ENCODE data around the gene CPNE9.
A peak's percentile ranks its signal among the peaks of the same experiment; 100 is the strongest.
"Not testable (repeated sequence)": the region's sequence is repeated elsewhere in the genome, so short reads cannot be mapped to it uniquely, and the experiment has no call there.

Gene CPNE9

GRCh38 chr3:9767418-9767817 is 63.8 kb downstream of the CPNE9 start:
- no peak overlapping the region for H3K4me3 ChIP-seq (ENCODE audit: low read length)
- no peak for TF ChIP-seq CTCF (conservative IDR thresholded peaks at IDR 0.05; ENCODE audit: low read length)
- no peak for DNase-seq (ENCODE audit: low read depth)

- TF ChIP-seq CTCF (conservative IDR thresholded peaks at IDR 0.05; ENCODE audit: low read length) = no peak
- no peak for DNase-seq (ENCODE audit: low read depth)
- no peak overlapping the region for H3K4me3 ChIP-seq (ENCODE audit: low read length)
Measured at GRCh38 chr3:9768141-9768775, 64.6 kb downstream of the CPNE9 start.

GRCh38 chr3:9769012-9769411 is 65.4 kb downstream of the CPNE9 start:
- DNase-seq (ENCODE audit: low read depth) = no peak
- TF ChIP-seq CTCF (conservative IDR thresholded peaks at IDR 0.05; ENCODE audit: low read length) = no peak
- H3K4me3 ChIP-seq (ENCODE audit: low read length) = peak overlapping the region; percentile 79

GRCh38 chr3:9769426-9770275 is 66.0 kb downstream of the CPNE9 start, which contains the start of gene CAMK1:
TSS of gene CAMK1 (minus strand) at chr3:9769947. CDS start at chr3:9767749, 2,198 bp downstream.
- peak; percentile 69 for DNase-seq (ENCODE audit: low read depth)
- H3K4me3 ChIP-seq (ENCODE audit: low read length) = peak within 1 kb of the TSS; percentile 79
- TF ChIP-seq CTCF (conservative IDR thresholded peaks at IDR 0.05; ENCODE audit: low read length) = no peak

- TF ChIP-seq CTCF (conservative IDR thresholded peaks at IDR 0.05; ENCODE audit: low read length) = no peak
- DNase-seq (ENCODE audit: low read depth) = peak; percentile 26
- peak overlapping the region; percentile 79 for H3K4me3 ChIP-seq (ENCODE audit: low read length)
Measured at GRCh38 chr3:9770276-9770812, 66.7 kb downstream of the CPNE9 start.

GRCh38 chr3:9771007-9771406 is 67.4 kb downstream of the CPNE9 start:
- H3K4me3 ChIP-seq (ENCODE audit: low read length) = not testable (repeated sequence)

GRCh38 chr3:9776896-9777693 is 73.5 kb downstream of the CPNE9 start:
- no peak overlapping the region for H3K4me3 ChIP-seq (ENCODE audit: low read length)
- DNase-seq (ENCODE audit: low read depth) = no peak
- no peak for TF ChIP-seq CTCF (conservative IDR thresholded peaks at IDR 0.05; ENCODE audit: low read length)

More at GRCh38 chr3:9771007-9771406, 67.4 kb downstream of the CPNE9 start:
- not testable (repeated sequence) for DNase-seq (ENCODE audit: low read depth)

All from AG10803 (cell line).